HG03175 (cell line): Measurements from ENCODE around the gene NTSR1.

Source experiments
- ATAC-seq: cut with Tn5 transposase; IDR thresholded peaks from one replicate; pipeline ENCODE4 v1.9.1; 2021; ENCODE audit warnings: mild to moderate bottlenecking, moderate library complexity; ENCODE audit not compliant: unreplicated experiment

Gene NTSR1

GRCh38 chr20:62752671-62753501 lies 44.2 kb downstream of the NTSR1 start:
- no peak for ATAC-seq

- no peak for ATAC-seq
These were observed 45.0 kb downstream of the NTSR1 start for GRCh38 chr20:62753626-62754025.

- ATAC-seq, result no peak
These were observed 45.7 kb downstream of the NTSR1 start for GRCh38 chr20:62754122-62754990.

GRCh38 chr20:62754991-62755356 lies 46.3 kb downstream of the NTSR1 start:
- no peak for ATAC-seq

- no peak for ATAC-seq
These were observed 47.4 kb downstream of the NTSR1 start for GRCh38 chr20:62755817-62756724.

- ATAC-seq, result no peak
These were observed 49.7 kb downstream of the NTSR1 start for GRCh38 chr20:62758226-62758912.

- ATAC-seq, result no peak
These were observed 51.4 kb downstream of the NTSR1 start for GRCh38 chr20:62759981-62760431.

- no peak for ATAC-seq
These were observed 51.8 kb downstream of the NTSR1 start for GRCh38 chr20:62760471-62760855.

- no peak for ATAC-seq
These were observed 52.5 kb downstream of the NTSR1 start for GRCh38 chr20:62760856-62761758.

GRCh38 chr20:62761759-62762131 lies 53.1 kb downstream of the NTSR1 start:
- no peak for ATAC-seq

GRCh38 chr20:62762376-62762775 lies 53.7 kb downstream of the NTSR1 start:
- no peak for ATAC-seq

- no peak for ATAC-seq
These were observed 54.2 kb downstream of the NTSR1 start for GRCh38 chr20:62762801-62763368.

GRCh38 chr20:62763404-62763803 lies 54.8 kb downstream of the NTSR1 start:
- no peak for ATAC-seq

- no peak for ATAC-seq
These were observed 55.7 kb downstream of the NTSR1 start for GRCh38 chr20:62764156-62764935.

- no peak for ATAC-seq
These were observed 56.4 kb downstream of the NTSR1 start for GRCh38 chr20:62765021-62765420.

- no peak for ATAC-seq
These were observed 56.9 kb downstream of the NTSR1 start for GRCh38 chr20:62765432-62766070.

GRCh38 chr20:62766071-62766450 lies 57.4 kb downstream of the NTSR1 start:
- ATAC-seq, result no peak

- ATAC-seq, result no peak
These were observed 58.1 kb downstream of the NTSR1 start for GRCh38 chr20:62766716-62767115.
